HTERT RPE-1 (cell line): ENCODE measurements around the gene DDX41.
"Not testable (repeated sequence)": the region's sequence is repeated elsewhere in the genome, so short reads cannot be mapped to it uniquely, and the experiment has no call there.

ENCODE experiments used
- in situ Hi-C: fragments of 300-500 bp; cut with MboI; formaldehyde crosslinking; loops from 4 replicates; pipeline ENCODE4 v1.14.3; 2020; ENCODE audit warnings: low sequenced_read_pairs

The DDX41 gene

DNA sequence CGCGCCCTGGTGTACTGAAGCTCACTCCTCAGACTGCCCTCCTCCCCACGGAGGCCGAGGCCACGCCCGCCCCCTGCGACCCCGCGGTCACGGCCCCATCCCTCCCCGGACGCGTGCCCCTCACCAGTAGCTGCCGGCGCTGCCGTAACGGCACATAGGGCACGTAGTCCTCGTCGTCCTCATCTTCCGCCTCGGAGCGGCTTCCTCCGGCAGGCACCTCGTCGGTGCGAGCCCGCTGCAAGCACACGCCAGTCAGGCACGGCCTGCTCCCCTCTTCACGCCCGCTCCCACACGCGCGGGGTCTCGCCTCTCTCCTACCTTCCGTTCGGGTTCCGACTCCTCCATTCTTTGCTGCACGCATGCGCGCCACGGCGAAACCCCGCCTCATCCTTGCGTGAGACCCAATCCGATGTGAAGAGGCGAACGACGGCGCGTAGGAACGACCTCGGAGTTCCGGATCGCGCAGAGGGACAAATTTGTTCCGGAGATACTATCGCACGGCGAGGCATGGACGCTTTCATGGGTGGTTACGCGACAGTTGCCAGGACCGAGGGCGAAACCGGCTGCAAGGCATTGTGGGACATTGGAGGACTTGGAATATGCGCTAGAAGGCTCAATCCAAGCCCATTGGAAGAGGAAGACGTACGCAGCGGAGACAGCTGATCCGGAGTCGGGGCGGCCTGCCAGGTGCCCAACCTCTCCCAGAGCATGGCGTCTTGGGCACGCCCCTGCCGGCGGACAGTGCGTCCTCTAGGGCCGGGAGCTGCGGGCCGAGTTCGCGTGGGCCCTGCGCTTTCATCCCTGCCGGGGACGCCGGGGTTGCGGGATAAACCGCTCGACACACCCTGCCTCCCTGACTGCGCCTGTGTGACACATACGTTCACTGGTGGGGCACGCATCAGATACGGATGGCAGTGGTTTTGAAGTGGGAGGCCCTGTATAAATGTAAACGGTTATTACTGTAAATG lies at the start of gene DDX41:
TSS of gene DDX41 (minus strand) at position 361 of the 968 bp plus-strand sequence. CDS start at position 345, 16 bp downstream.
- in situ Hi-C loops, result no loop called here

DNA sequence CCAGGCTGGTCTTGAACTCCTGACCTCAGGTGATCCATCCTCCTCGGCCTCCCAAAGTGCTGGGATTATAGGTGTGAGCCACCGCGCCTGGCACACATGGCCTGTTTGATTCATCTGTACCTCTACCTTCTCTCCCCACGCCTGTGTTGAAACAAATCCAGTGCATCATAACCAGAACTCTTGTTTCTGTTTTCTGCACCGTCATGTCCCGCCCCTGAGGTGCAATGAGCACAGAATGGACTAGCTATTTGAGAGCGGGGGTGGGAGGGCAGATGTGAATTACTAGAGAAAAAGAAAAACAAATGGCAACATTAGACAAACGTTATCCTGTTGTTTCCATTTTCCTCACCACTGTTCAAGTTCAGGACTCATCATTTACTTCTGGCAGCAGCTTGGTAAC lies 48.3 kb upstream of the DDX41 start:
- in situ Hi-C loops, result no loop called here

DNA sequence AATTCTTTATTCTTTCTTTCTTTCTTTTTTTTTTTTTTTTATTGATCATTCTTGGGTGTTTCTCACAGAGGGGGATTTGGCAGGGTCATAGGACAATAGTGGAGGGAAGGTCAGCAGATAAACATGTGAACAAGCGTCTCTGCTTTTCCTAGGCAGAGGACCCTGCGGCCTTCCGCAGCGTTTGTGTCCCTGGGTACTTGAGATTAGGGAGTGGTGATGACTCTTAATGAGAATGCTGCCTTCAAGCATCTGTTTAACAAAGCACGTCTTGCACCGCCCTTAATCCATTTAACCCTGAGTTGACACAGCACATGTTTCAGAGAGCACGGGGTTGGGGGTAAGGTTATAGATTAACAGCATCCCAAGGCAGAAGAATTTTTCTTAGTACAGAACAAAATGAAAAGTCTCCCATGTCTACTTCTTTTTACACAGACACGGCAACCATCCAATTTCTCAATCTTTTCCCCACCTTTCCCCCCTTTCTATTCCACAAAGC lies 42.7 kb upstream of the DDX41 start:
- in situ Hi-C loops, result not testable (repeated sequence)

DNA sequence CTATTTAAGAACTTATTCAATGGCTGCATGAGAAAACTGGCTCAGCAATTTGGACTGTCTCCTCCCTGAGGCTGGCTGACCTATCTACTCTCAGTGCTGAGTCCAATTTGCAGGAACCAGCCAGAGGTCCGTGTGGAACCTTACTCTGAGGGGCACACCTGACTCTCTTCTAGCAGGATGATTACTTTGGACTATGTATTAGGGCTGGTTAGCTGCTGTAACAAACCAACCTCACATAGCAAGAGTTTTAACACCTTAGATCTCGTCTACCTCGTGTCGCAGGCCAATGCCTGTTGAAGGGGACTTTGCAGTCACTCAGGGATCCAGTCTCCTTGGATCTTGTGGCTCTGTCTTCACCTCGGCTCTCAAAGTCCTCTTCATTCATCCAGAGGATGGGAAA lies 41.0 kb upstream of the DDX41 start:
- in situ Hi-C loops, result no loop called here

DNA sequence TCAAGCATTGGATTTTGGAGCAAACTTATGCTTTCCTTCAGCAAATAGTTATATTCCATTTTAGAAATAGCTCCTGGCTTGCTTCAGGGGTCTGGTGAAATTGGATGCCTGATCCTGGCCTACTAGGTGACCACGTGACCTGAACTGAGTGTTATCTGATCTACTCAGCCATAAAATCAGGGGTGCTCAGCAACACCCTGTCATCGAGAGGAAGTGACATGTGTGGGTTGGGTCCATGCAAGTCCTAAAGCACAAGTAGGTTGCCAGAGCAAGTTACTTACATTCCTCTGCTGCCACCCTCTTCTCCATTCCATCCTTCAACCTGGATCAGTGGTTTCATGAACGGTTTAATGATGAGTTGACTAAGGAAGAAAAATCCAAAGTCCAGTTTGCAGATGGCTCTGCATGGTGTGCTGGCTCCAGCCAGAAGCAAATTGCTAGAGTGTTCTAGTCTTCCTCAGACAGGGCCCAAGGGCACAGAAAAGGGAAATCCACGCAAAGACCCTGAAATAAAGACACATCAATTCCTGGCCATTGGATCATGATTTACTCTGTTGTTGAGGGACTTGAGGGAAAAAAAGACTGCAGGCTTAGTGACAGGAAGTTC lies 40.4 kb upstream of the DDX41 start:
- in situ Hi-C loops, result no loop called here

DNA sequence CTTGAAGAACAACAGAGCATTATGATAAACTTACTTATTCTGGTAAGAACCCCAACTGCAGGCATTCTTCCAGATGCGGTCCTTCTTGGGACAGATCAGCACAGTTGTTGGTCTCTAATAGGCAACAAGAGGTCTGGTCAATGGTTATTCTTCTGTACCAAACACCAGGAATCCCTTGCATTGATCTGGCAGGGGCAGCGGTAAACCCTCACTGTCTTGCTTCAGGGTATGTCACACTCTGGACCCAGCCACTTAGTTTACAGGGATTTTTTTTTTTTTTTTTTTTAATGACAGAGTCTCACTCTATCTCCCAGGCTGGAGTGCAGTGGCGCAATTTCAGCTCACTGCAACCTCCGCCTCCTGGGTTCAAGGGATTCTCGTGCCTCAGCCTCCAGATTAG lies 38.9 kb upstream of the DDX41 start:
- in situ Hi-C loops, result no loop called here

DNA sequence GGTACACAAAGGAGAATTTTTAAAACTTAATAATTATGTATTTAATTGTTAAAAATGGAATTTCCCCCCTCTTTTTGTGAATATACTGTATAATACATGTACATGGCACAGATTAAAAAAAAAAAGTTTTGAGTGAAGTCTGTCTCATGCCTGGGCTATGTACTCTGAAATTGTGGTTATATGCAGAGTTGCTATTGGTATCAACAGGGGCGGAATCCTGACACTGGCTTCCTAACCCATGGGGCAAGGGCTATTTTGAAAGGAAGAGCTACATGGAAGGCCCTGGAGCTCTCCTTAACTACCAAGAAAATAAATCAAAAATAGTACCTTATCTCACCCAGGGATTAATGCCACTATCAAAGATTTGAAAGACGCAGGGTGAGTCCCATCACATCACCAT lies 38.5 kb upstream of the DDX41 start:
- in situ Hi-C loops, result no loop called here

DNA sequence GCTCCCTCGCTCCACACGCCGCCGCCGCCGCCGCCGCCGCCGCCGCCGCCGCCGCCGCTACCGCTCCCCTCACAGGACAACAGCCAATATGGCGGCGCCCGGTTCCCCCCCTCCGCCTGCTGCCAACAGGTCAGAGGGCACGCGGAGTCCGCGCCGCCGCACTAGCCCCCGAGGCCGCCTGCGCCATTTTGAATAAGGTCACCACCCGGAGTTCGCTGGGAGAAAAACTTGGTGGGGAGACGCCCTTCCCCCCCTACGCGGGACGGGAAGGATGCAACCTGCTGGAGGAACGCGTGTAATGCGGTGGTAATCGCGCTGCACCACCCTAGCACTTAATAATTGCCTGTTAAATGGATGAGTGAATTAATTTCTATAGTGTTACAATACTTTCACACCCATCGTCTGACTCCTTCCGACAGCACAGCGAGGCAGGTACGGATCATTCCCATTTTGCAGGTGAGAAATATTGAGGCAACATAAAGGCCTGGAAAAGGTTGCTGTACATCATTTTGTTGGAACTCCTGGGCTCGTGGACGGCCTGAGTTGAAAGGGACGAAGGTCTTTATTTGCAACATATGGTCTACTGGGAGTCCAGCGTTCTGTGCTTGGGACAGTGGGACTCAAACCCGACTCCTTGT lies 37.8 kb upstream of the DDX41 start, which contains the start of gene FAM193B:
TSS of gene FAM193B (minus strand) at position 90 of the 638 bp plus-strand sequence. CDS start 105 bp downstream, outside the sequence.
- in situ Hi-C loops, result no loop called here

DNA sequence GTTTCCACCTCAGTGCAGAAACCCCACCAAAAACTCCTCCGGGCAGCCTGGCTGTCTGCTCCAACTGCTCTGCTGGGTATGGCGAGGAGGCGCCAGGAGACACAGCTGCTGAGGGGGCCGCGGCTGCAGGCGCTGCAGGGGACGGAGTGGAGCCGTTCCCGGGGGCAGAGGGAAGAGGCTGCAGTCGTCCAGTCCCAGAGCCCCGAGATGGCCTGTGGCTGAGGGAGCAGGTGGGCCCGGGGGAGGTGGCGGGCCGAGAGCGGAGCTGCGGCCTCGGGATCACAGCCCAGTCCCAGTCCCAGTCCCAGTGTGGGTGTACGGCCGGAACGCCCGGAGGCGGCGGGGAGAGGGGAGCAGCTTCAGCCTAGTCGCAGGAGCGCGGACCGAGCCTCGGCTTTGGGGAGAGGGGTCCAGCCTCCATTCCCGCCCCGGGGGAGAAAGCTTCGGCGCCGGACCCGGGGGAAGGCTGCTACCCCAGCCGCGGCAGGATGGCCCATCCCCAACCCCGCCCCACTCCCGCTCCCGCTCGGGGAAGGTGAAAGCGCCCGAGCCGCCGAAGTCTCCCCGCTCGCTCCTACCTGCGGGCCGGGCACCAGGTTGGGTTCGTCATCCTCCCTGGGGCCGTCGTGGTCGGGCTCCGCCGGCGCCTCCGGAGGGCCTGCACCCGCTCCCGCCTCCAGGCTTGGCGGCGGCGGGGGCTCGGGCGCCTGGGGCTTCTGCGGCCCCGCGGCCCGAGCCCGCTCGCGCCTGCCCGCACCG lies 37.1 kb upstream of the DDX41 start:
- in situ Hi-C loops, result no loop called here

DNA sequence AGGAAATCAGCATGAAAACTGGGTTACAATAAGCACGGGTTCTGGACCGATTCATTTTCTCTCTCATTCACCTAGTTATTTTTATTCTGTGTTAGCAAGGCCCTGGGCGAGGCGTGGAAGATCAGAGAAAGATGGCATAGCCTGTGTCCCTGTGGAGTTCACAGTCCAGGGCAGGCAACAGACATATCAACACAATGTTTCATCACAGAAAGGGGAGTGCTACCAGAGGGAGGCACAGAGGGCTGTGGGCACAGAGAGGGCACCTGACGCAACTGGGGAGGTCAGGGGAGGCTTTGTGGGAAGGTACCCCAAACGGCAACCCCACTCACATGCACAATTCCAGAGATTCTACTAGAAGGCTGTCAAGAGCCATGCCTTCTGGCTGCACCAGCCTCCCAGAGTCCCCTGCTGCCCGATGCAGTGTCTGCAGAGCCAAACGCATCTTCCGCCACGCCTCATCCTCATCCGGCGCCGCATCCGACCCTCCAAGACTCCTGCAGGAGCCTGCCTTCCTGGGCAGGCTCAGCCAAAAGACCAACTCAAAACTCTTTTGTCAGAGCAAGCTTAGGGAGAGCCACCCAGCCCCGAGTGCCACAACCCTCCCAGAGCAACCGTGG lies 36.2 kb upstream of the DDX41 start:
- in situ Hi-C loops, result no loop called here

DNA sequence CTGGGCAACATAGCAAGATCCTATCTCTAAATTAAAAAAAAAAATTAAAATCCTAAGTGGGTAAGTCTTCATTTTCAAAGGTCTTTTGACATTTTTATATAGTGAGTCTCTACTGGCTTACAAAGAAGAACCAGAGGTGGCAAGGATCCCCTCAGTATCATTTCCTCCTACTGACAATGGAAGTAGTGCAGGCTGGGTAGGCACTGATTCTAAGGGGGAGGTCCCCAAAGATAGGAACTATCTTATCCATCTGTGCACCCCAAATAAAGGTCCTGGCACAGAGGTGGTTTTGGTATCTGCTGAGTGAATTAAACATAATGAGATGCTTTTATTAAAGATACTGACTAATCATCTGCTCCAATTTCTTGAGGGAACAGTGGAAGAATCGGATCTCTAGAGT lies 33.4 kb upstream of the DDX41 start:
- in situ Hi-C loops, result no loop called here

DNA sequence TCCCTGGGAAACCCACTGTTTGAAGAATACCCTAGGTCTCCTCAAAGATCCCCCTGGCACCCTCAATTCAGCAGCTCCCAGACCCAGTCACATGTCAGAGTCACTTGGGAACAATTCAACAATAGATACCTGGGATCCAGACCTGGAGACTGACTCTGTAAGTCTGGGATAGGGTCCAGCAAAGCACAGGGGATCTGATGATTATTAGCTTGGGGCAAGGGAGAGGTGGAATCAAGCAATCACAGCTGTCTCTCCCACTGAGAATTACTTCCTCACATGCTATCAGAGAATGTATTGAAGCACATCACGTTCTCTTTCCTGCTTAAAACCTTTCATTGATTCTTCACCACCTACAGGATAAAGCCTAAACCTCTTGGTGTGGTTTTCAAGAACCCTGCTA lies 31.7 kb upstream of the DDX41 start:
- in situ Hi-C loops, result no loop called here

DNA sequence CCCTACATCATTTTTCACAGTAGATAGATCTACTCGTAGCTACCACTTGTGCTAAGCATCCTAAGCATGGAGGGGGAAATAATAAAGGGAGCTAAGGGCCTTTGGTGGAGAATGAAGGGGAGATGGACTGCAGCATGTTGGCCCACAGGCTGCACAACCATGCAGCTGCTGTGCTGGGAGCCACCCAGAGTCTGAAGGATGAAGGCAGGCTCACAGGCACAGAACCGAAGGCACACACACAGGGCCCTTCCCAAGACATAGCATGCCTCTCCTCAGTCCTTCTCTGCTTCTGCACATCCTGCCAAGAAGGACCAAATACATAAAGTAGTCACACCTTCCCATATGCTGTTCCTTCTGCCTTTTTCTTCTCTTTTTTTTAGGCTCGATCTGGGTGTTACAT lies 31.0 kb upstream of the DDX41 start:
- in situ Hi-C loops, result no loop called here

DNA sequence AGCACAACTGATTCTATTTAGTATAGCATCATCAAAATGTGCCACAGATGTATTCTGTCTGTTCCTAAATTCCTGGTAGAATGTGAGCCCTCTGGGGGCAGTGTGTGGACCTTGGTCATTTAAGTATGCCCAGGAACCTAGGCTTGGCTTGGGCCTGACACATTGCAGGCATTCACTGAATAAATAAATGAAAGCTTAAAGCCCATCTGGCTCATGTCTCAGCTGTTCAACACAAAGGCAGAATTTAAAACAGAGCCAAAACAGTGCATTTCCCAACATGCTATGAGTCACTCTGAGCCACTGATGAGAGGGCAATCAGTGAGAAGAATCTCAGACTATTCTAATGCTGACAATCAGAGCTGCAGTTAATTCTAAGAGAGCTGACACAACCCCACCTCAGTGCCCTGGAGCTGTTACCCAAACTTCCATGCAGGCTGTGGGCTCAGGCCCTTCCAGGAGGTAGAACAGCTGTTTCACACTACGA lies 29.5 kb upstream of the DDX41 start:
- in situ Hi-C loops, result no loop called here

DNA sequence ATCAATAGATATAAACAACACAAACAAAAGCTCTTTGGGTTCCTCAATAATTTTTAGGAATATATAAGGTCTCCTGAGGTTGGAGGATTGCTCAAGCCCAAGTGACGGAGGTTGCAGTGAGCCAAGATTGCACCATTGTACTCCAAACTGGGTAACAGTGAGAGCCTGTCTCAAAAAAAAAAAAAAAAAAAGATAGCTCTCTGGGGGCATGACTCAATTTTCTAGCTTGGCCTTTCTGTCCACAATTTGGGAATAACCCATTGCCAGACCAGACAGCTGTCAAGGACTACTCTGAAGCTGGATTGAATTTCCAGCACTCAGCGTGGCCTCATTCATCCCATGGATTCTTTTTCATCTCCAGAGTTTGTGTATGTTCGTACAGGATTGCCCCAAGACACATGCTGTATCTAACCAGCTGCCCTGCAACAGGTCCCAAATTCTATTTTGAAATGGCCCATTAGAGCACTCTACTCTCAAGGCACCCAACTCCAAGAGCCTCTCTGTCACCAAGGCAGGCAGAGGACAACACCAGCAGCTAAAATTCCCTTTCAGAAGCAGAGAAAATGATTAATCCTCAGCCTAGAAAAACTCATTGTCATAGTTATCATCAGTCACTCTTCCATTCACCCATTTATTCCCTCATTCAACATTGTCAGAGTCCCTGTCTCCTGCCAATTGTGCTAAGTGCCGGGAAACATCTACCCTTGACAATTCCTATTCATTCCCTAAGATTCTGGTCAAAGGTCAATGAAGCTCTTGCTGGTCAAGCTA lies 28.9 kb upstream of the DDX41 start:
- in situ Hi-C loops, result no loop called here

DNA sequence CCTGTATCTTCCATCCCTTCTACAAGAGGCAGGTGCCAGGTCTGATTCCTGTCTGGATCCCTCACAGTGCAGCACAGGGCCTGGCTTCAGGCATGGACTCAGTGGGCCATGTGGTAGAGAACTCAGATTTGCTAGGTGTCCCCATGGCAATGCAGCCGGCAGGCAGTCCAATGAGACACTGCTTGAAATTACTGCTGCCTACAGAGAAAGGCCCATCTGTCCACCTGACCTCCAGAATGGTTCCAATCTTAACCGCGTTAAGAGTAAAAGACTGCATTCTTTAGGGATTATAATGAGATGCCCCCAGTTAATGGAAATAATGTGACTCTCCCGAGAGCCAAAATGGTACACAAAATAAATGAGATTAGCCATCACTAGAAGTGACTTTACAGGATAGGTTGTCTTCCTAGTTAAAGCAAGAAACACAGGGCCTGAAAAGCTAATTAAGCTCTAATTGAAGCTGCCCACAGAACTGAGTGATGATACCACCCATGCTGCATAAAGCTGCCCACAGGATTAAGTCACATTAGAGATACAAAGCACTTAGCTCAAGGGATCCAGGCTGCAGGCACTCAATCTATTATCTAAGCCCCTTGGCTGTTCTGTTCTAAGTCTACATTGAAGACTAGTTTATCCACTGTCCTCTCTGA lies 26.2 kb upstream of the DDX41 start:
- in situ Hi-C loops, result no loop called here

DNA sequence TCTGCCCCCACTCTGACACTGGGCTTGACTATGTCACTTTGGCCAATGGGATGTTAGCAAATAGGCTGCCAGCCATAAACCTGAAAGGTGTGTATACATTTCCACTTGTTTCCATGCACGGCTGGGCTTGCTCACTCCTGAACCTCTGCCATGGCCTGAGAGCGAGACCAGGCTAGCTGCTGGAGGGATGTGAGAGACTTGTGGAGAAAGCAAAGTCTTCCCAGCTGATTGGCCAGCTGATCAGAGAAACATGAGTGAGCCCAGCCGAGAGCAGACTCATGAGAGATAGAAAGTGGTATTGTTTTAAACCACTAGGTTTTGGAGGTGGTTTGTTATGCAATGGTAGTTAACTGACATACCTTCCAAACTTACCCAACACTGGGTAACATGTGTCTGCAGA lies 23.7 kb upstream of the DDX41 start:
- in situ Hi-C loops, result no loop called here

DNA sequence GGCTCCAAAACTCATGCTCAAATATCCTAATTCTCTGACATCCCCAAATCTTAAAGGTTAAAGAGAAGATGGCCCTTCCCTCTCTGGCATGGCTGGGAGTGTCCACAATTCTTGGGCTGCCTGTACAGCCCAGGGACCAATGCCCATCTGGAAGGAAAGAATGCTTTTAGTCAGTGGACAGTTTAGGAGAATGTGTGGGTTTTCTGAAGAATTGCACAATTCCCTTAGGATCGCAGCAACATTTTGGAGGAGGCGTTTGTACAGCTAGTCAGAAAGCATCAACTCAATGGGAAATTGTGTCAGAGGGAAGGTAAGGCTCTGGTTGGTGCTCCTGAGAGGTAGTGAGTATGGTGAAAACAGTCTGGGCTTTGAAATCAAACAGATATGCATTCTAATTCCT lies 22.6 kb upstream of the DDX41 start:
- in situ Hi-C loops, result no loop called here

DNA sequence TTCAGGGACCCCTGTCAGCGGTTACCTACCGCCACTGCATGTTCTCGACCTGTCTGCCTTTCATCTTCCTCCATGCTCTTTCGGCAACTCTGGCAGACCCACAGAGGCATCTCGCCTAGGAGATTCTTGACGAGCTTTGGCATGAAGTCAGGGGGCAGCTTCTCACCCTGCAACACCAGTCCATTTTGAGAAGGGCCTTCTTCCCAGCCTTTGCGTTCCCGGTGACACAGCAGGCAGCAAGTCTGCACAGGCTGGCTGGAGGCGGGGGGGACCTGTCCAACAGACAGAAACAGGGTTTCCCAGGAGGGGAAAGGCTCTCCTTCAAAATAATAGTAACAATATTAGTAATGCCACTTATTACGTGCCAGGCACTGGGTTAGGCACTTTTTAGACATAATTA lies 22.1 kb upstream of the DDX41 start:
- in situ Hi-C loops, result no loop called here
